ENCODE measurements around the gene CBLN4.

The CBLN4 gene

GRCh38 chr20:56005389-56005715 lies at the start of gene CBLN4:
Gene CBLN4, minus strand, starts transcription at chr20:56005519. Its CDS starts 1,348 bp downstream, at chr20:56004171.
- DNase-seq (ENCODE audit: low spot score) = no peak

- DNase-seq (ENCODE audit: low spot score) = no peak
Measured at GRCh38 chr20:56043227-56043626, 37.9 kb upstream of the CBLN4 start.

DNA sequence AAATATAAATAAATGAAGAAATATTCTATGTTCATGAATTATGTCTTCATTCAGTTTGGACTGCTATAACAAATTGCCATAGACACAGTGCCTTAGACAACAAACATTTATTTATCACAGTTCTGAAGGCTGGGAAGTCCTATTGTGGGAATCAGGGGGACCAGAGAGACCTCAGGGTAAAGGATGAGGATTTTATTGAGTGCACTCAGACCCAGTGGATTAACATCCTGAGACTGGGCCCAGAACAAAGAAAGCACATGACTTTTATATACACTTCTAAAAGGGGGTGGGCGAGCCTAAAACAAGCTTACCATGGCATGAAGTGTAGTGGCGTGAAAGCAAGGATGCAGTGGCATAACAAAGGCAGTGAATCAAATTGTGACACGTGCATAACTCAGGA lies 26.9 kb upstream of the CBLN4 start:
- DNase-seq (ENCODE audit: low spot score) = no peak

DNA sequence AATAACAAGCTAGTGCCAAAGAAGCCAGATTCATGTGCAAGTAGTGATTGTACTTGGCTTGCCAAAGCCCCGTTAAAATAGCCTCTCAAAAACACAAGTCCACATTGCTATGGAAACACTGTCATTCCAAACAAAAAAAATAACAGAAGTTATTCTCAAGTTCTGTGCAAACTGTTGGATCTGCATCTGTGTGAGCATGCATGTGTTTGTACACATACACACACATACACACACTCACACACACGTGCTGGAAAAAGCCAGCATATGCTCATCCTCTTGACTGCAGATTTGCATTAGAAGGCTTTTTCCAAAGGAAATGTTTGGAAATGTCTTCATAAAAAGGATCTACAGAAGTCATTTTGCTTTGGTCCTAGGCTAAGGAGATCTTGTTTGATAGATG lies 13.4 kb upstream of the CBLN4 start:
- DNase-seq (ENCODE audit: low spot score) = no peak

- DNase-seq (ENCODE audit: low spot score) = no peak
Measured at GRCh38 chr20:56018194-56018593, 12.9 kb upstream of the CBLN4 start.

DNA sequence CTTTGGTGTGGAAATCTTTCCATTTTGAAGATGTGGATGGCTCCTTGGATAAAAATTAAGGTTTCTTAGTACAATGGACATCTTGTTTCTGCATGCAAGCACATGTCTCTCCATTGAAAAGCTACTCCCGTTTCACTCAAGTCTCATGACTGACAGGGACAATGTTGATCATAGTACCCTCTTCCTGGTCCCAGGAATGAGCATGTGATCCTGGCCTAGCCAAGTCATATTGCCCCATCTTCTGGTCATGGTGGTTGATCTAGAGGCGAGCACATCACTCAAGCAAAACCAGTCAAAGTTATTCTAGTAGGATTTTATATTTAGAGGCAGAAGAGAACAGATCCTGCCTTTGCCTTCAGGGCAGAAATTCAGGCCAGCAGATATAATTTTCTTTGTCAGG lies 12.2 kb upstream of the CBLN4 start:
- no peak for DNase-seq (ENCODE audit: low spot score)

- no peak for DNase-seq (ENCODE audit: low spot score)
Measured at GRCh38 chr20:56014998-56015397, 9.7 kb upstream of the CBLN4 start.

- DNase-seq (ENCODE audit: low spot score) = no peak
Measured at GRCh38 chr20:56014151-56014550, 8.8 kb upstream of the CBLN4 start.

DNA sequence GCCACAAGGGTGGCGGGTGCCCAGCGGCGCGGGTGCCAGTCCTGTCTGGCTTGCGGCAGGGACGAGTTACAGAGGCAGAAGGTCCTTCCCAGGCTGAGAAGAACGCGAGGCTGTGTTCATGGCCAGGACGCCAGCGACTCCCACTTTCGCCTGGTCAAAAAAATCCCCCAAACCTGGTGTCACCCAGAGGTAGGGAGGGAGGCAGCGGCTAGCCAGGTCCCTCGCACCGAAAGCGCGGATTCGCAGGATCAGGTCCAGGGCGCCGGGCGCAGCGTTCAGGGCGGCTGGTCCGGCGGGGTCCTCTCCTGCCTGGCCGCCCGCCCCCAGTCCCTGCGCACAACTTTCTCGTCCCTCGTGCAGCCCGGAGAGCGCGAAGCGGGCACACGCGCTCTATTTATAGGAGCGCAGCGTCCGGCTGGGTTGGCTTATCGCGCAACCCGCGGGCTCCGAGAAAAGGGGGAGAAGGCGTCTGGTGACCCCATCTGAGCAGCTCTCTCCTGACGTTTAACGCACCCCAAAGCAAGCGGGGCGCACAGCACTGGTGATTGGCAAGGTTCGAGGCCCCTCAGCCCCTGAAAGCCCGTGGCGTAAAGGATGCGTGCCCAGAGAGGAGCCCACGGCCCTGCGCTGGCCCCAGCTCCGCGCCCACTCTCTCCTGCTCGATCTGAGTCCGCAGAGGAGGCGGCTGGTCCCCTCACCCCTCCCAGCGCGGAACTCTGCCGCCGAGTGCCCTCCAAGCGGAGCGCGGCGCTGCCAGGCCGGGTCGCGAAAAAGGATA lies 519 bp downstream of the CBLN4 start:
- DNase-seq (ENCODE audit: low spot score) = no peak

- DNase-seq (ENCODE audit: low spot score) = no peak
Measured at GRCh38 chr20:56004007-56004406, 1.3 kb downstream of the CBLN4 start.

DNA sequence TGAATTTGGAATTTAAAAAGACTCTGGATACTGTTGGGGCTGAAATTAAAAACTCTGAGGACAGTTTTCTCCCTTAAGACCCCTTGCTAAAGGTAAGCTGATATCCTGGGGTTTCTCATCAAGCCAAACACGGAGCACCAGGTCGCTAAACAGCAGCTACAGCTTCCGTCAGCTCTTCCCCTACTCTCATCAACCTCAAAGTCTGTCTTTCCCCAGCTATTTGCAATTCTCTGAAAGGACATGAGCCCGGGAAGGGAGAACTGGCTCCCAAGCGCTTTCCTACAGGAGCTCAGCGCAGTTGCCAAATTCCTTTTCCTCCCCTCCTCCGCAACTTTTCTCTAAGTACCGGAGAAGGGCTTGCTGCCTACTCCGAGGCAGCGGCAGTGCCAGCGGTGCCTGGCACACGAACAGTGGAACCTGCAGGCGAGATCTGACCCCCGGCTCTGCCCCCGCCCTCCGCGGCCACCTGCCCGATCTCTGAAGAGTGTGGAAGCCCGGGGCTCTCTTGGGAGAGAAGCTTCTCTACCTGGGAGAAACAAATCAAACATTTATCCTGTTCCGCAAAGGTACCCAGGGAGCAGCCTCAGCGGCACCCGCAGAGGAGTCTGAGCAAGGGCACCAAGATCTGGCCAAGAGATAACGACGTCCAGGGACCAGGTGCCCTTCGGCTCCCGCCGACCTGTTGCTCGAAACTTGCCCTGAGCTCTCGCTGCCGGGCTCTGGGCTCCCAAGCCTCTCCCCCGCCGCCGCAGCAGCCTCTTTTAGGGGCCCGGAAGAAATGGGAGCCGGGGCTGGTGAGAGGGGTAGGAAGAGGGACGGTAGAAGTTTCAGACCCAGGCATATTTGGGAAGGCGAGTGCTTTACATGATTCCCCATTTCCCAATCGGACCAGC lies 2.2 kb downstream of the CBLN4 start:
- DNase-seq (ENCODE audit: low spot score) = no peak

- no peak for DNase-seq (ENCODE audit: low spot score)
Measured at GRCh38 chr20:56001890-56002289, 3.4 kb downstream of the CBLN4 start.

GRCh38 chr20:56001106-56001785 lies 4.1 kb downstream of the CBLN4 start:
- no peak for DNase-seq (ENCODE audit: low spot score)

GRCh38 chr20:55978550-55978949 lies 26.8 kb downstream of the CBLN4 start:
- DNase-seq (ENCODE audit: low spot score) = no peak

GRCh38 chr20:55977690-55978459 lies 27.4 kb downstream of the CBLN4 start:
- DNase-seq (ENCODE audit: low spot score) = no peak

DNA sequence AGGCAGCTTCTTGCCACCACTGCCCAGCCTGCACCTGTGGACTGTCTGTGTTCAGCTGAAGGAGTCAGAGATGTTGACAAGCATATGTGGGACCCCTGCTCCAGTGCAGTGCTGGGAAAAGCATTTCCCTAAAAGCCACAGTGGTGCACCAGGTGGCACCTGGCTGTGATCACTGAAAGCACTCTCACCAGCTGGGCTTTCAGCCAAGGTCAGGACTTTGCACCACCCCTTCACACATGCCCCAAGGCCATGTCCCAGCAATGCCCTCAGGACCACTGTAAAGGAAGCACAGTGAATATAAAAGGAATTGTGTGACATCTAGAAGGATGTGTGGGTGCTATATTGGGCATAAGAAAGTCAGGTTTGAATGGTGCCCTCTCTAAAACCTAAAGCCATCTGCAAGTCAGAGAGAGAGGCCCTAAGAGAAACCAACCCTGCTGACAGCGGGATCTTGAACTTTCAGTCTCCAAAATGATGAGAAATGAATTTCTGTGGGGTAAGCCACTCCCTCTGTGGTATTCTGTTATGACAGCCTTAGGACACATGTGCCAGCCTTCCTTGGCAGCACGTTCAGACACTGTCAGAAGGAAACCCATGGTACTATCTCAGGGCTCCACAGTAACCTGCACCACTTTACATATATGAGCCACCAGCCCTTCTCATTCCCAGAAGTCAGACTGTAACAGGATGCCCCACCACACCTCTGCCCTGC lies 30.7 kb downstream of the CBLN4 start:
- no peak for DNase-seq (ENCODE audit: low spot score)

DNA sequence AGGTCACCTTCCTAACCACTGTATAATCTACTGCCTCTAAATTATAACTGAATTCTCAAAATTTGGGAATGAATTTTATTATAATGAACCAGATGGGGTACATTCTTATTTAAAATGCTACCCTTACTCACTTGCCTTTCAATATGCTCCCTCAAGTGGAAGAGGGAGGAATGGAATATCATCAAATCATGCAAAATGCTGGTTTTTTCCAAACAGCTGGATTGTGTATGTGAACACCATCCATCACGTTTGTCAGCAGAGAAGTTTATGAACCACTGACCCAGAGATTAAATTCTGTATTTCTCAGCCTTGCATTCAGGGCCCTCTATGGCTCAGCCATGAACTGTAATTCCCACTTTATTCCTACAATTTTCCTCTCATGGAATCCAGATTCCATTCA lies 40.5 kb downstream of the CBLN4 start:
- no peak for DNase-seq (ENCODE audit: low spot score)

DNA sequence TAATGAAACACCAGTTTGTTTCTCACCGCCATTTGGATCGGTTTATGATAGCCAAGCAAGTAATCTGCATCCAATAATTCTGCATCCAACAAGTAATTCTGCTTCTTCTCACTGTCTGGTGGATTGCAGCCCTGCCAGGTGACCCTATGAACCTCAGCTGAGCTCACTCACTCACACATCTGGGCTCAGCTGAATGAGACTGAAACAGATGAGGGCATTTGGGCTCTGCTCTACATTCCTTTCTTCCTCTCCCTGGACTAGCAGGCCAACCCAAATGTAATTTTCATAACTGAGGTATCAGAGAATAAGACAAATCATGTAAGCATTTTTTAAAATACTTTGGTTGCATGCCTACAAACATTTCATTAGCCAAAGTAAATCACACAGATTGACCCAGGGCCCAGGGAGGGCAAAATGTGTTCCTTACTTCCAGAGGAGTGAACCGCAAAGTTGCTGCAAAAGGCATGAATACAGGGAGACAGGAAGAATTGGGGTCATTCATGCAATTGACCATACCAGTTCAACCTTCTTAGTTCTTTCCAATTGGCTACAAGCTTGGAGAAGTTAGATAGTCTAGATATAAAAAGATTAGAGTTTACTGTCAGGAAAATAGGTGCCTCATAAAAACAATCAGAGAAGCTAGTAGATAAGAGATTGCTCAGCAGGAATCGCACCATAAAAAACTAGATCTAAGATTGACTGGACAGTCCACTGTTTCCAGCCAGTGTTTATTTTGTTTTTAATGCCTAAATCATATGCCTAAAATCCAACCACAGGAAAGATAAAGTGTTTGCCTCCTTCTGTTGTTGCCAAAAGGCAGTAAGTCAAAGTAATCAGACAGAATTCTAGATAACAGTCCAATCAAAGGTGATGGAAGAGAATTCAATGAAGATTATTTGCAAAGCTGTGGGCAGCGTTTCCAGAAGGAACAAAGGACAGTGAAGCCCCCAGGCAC lies 43.7 kb downstream of the CBLN4 start:
- DNase-seq (ENCODE audit: low spot score) = no peak

DNA sequence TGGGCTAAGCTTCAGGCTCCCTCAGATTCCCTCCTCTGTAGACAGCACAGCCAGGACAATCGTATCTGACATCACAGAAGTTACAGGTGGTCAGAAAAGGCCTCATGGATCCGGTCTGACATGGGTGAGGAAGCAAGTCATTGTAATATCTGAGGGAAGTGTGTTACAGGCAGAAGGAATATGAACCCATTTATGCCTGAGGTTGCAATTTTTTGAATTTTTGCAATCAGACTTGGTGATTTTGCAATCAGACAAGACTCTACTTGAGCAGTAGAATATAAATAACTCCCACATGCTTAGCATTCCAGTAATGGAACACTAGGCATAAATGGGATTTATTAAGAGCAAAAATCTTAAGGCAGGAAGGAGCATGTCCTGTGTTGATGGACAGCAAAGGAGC lies 52.1 kb downstream of the CBLN4 start:
- no peak for DNase-seq (ENCODE audit: low spot score)

DNA sequence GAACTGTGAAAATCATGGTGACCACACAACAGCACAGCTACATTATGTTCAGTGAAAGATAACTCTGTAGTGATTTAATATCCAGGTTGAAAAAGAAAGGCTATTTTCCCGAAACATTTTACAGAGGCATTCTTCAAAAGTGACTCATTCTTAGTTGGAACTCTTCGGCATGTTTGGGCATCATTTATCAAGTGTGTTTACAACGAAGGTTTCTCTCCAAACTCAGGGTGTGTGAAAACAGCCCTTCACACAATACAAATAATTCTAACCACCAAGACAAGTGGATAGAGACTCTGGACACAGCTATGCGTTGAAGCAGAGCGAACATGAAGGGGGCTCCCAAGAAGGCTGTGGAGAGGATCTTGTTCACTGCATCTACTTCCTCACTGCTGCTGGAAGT lies 57.6 kb downstream of the CBLN4 start:
- DNase-seq (ENCODE audit: low spot score) = no peak
